GM21515 (cell line): ENCODE results near the gene ITSN1.
"Not testable (repeated sequence)": the region's sequence is repeated elsewhere in the genome, so short reads cannot be mapped to it uniquely, and the experiment has no call there.

Experiments used
- ATAC-seq: cut with Tn5 transposase; IDR thresholded peaks from one replicate; pipeline ENCODE4 v1.9.1; 2021; ENCODE audit not compliant: unreplicated experiment

The ITSN1 gene

GRCh38 chr21:33915368-33916199 lies 273.3 kb downstream of the ITSN1 start, which contains the start of gene ATP5PO:
TSS of gene ATP5PO (minus strand) at chr21:33915804. CDS start at chr21:33915763, 41 bp downstream.
- peak; percentile 97 for ATAC-seq

DNA sequence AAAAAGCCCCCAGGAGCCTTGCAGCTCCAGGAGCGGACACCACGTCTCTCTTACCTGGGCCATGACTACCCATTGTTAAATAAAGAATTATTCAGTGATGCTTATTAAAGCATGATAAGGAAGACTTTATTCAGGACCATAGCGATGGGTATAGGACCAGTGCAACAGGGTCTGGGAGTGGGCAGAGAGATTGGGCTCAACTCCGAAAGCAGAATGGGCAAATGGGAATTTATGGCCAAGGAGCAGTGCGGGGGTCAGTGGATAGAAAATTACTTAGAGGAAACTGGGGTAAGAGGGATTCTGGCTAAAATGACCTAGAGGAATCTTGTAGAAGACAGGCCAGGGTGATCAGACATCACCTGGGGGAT lies 273.9 kb downstream of the ITSN1 start:
- no peak for ATAC-seq

DNA sequence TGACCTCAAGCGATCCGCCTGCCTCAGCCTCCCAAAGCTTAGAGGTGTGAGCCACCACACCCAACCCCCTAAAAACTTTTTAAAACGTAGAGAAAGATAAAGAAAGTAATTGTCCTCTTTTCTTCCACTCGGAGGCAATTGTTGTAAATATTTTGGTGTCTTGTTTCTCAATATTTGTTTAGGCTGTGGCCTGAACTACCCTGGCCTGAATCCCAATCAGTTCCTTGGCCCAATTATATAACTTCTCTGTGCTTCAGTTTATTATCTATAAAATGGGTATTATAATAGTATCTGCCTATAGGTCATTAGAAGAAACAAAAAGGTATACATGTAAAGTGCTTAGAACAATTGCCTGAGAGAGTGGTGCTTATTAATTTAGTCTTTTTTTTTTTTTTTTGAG lies 275.1 kb downstream of the ITSN1 start:
- ATAC-seq: no peak

DNA sequence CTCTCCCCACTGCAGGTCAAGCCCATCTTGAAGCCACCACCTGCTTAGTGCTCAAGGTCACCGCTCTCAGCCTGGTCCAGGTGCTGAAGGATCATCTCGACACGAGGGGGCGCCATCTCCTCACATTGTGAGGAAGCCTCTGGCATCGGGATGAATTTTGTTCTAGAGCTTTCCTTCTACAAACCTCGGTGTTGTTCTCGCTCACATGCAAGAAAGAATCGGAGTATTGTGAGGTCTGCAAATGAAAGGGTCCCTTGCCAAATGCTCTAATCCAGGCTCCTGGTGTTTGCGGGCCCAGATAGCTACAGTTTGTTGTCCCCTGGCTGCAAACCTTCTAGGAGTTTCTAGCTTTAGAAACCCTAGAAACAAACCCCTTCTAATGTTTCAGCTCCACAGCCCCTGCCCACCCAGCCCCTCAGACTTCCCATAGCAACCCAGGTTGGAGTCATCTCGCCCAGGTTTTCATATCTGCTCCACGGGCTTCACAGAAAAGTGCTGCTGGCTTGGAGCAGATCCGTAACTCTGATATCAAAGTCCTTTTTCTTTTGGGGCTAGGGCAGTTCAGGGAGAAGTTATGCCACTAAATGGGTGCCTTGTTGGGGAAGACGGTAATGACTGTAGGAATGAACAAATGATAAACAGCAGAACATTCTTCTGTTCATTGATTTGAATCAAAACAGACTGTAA lies 281.9 kb downstream of the ITSN1 start:
- ATAC-seq: peak; percentile 84

- ATAC-seq: no peak
These were observed 282.4 kb downstream of the ITSN1 start for GRCh38 chr21:33924766-33925100.

DNA sequence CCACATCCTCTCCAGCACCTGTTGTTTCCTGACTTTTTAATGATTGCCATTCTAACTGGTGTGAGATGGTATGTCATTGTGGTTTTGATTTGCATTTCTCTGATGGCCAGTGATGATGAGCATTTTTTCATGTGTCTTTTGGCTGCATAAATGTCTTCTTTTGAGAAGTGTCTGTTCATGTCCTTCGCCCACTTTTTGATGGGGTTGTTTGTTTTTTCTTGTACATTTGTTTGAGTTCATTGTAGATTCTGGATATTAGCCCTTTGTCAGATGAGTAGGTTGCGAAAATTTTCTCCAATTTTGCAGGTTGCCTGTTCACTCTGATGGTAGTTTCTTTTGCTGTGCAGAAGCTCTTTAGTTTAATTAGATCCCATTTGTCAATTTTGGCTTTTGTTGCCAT lies 283.9 kb downstream of the ITSN1 start:
- not testable (repeated sequence) for ATAC-seq

- not testable (repeated sequence) for ATAC-seq
These were observed 288.9 kb downstream of the ITSN1 start for GRCh38 chr21:33931052-33931798.

GRCh38 chr21:33931799-33932390 lies 289.6 kb downstream of the ITSN1 start:
- no peak for ATAC-seq

GRCh38 chr21:33932731-33933130 lies 290.4 kb downstream of the ITSN1 start:
- ATAC-seq: no peak

- no peak for ATAC-seq
These were observed 294.2 kb downstream of the ITSN1 start for GRCh38 chr21:33936301-33937038.

DNA sequence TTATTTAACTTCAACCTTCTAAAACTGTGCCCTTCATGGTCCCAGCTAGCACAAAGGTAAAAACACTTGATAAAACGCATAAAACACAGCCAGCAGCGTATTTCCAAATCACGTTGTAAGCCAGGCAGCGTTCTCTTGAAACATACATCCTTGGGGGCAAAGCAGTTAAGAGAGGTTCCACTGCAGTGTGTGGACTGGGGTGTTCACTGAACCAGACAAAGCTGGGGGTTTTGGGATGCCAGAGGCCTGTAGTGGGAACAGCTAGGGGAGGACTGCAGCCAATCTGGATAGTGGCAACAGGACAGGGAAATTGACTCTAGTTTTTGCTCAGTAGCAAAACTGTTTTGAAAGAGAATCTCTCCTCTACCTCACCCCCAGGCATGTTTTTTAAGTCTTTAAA lies 294.8 kb downstream of the ITSN1 start:
- no peak for ATAC-seq

DNA sequence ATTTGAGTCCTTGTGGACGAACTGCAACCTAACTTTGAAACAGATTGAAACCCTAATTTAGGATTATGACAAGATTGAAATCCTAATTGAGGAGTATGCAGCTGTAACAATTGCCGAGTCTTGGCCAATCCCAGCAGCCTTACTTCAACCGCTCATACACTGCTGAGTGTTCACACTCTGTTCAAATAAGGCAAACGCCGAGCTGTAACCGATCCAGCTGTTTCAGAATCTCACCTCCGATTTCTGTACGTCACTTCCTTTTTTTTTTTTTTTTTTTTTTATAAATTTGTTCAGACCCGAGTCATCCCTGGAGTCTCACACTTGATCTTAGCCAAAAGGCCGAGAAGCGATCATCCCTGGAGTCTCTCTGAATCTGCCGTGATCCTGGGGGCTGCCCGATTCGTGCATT lies 295.6 kb downstream of the ITSN1 start:
- no peak for ATAC-seq

DNA sequence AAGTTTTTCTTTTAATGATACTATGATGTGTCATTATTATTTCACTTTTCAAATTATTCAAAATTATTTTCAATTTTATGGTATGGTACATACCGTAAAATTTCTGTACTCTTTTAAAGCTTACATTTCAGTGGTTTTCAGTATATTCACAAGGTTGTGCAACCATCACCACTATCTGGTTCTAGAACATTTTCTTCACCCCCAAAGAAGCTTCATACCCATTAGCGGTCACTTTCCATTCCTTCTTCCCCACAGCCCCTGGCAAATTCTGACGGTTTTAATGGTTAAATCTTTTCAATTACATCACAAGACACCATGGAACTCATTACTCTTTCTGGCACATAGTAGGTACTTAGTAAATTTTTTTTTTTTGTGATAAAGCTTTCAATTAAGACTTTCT lies 296.1 kb downstream of the ITSN1 start:
- ATAC-seq: no peak

DNA sequence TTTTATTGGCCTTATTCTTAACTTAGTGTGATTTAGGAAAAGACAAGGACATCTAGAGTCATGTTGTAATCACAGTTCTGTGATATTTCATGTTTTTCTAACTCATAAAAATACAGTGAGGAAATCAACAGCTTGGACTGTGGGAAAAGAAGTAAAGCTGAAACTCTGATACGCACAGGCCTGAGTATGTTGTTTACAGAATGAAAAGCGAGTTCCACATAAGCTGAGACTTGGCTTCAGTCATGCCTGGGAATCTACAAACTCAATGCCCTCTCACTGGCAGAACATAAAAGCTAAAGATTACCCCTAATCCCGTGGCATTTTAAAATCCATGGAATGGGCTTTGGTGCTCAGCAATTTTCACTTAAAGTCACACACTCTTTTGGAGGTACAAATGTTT lies 296.9 kb downstream of the ITSN1 start:
- no peak for ATAC-seq

DNA sequence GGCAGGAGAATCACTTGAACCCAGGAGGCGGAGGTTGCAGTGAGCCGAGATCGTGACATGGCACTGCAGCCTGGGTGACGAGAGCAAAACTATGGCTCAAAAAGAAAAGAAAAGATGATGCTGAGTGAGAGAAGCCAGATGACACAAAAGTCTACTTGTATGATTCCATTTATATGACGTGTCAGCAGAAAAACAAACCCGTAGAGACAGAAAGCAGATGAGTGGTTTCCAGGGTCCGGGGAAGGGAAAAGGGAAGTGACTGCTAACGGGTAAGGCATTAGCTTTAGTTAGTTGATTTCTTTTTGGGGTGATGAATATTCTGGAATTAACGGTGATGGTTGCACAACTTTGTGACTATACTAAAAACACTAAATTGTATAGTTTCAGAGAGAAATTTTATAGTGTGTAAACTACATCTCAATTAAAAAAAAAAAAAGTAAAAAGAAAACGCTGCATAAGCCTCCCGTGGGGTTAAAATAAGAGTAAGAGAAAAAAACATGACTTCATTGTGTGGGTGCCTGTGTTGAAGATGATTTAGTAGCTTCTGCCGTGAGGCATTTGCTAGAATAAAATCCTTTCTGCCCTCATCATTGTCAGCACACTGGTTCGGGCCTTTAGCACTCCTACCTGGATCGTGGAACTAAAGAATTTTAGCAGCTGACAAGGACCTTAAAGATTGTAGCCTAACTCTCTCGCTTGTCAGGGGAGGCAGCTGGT lies 298.0 kb downstream of the ITSN1 start:
- no peak for ATAC-seq

- no peak for ATAC-seq
These were observed 298.6 kb downstream of the ITSN1 start for GRCh38 chr21:33940881-33941245.

- ATAC-seq: no peak
These were observed 300.1 kb downstream of the ITSN1 start for GRCh38 chr21:33942426-33942825.

GRCh38 chr21:33943293-33943692 lies 301.0 kb downstream of the ITSN1 start:
- ATAC-seq: no peak

- ATAC-seq: no peak
These were observed 302.0 kb downstream of the ITSN1 start for GRCh38 chr21:33944185-33944763.
